Epithelial cell of prostate (primary cell): ENCODE data around the gene ATXN1.
"Not testable (repeated sequence)": the region's sequence is repeated elsewhere in the genome, so short reads cannot be mapped to it uniquely, and the experiment has no call there.

Source experiments
- DNase-seq: peaks from one replicate; pipeline ENCODE4 v3.0.0-alpha.2; 2011; ENCODE audit warnings: low read depth, low spot score
- H3K27ac ChIP-seq: fragments of 450-650 bp; 2 replicates; pipeline ENCODE4 v1.5.1; 2017; ENCODE audit warnings: mild to moderate bottlenecking

Gene ATXN1

DNA sequence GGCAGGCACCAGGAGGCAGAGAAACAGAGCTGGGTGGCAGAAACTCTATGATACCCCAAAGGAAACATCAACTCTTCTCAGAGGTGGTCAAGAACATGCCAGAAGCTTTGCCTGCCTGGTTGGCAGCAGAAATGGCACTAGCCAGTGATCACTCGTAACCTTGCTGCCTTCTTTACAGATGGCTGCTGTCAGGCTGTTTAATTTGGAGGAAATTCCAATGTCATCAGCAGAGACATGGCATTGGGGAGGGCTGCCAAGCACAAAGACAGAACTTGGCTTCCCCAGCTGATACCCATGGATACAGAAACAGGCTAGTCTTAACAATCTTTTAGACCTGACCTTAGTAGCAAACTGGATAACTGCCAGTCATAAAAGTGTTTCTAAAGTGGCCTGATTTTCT lies 369.2 kb downstream of the ATXN1 start:
- DNase-seq, result no peak
- no peak overlapping the region for H3K27ac ChIP-seq

DNA sequence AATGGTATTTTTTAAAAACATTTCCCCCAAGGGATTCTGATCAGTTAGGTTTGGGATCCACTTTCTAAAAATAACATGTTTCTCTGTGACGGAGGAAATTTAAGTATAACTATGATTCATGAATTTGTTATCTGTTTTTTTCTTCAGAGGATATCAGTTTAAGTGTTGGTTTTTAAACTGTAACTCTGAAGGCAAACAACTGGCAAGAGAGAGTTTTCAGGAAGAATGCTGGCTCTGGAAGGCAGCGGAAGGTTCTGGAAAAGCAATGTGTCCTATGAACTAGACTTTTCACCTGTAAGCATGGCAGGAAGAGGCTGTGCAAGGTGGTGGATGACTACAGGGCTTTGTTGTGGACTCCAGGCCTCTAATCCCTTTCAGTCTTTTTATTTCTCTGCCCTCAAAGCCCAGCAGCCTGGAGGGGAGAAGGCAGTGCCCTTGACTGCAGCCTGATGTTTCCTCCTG lies 369.8 kb downstream of the ATXN1 start:
- H3K27ac ChIP-seq, result no peak overlapping the region
- DNase-seq, result no peak

DNA sequence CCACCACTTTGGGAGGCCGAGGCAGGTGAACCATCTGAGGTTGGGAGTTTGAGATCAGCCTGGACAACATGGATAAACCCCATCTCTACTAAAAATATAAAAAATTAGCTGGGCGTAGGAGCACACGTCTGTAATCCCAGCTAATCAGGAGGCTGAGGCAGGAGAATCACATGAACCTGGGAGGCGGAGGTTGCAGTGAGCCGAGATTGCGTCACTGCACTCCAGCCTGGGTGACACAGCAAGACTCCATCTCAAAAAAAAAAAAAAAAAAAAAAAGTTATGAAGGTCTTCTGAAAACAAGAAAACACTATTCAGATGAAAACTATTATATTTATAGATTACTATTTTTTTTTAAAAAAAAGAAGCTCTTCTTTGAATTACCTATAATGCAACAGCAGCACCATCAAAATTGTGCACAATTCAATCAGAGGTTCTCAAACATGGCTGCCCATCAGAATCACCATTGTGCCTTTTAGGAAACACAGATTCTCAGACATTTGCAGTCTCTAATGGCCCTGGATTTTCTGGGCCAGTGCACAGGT lies 370.3 kb downstream of the ATXN1 start:
- DNase-seq, H3K27ac ChIP-seq: not testable (repeated sequence)

DNA sequence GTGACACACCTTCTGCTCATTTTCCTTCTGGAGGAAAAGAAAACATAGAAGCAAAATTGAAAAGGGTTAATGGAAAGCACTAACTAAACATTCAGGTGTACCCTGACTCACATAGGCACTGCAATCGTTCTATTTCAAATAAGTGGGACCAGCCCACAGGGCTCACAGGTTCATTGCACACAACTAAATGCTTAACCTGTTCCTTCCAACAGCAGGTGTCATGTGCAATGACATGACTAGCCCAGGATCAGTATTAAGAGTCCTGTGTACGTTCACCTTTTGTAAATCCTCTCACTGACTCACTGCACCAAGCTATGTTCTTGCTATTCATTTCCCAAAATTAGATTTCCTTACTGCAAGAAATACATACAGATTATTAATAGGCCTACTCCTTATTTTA lies 371.6 kb downstream of the ATXN1 start:
- no peak for DNase-seq
- no peak overlapping the region for H3K27ac ChIP-seq

DNA sequence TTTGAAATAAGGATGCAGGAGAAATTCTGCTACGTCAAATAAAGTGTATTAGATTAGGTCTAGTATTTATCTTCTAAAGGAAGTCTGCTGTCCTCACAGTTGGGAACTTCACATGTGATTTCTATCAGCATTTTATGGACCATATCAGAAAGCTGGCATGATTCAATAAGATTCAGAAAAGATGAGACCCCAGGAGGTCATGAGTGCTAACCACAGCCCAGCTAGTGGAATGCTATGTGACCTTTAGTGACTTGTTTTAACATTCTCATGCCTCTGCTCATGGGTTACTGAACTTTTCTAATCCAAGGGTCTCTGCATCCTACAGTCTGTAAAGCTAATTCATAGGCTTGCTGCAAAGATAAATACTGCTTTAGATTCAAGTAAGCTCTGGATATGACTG lies 372.8 kb downstream of the ATXN1 start:
- DNase-seq, result no peak
- no peak overlapping the region for H3K27ac ChIP-seq

DNA sequence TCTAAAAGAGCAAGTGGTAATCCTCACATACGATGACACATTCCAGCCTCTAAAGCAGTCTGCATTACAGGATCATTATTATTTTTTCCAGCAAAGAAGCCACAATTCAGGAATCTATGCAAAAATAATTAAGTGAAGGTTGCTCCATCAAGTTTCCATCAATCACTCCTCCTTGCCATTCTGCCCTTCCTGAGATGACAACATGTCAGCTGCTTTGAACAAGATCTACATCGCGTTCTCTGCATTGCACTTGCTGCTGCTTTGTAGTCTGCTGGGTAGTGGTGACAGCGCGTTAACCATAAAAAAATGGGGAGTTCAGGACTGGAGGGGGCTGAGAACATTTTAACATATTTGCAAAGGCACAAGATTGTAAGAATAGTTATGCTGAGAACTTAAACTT lies 375.2 kb downstream of the ATXN1 start:
- no peak overlapping the region for H3K27ac ChIP-seq
- DNase-seq, result no peak

DNA sequence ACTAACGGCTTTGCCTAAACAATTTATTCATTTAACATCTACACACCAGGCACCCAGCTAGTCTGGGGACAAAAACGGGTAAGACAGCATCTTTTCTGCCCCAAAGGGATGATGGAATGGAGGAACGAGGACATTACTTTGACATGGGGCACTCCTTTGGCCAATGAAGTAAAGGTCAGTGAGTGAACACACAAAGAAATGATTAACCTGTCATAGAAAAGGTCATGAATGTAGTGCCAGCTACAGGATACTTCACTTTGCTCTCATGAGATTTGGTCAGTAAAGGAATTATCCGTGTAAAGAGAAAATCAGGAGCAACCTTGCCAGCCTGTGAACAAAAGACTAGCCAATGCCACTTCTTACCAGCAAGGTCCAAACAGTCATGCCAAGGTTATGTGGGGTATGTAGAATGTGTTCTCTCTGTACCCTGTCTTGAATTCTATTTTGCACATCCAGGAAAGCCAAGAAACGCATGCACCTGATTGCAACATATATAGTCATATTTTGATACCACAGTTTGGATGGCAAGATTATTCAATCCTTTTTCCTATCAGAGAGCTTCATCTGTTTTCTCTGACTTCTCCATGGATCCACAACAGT lies 377.6 kb downstream of the ATXN1 start:
- no peak overlapping the region for H3K27ac ChIP-seq
- no peak for DNase-seq

DNA sequence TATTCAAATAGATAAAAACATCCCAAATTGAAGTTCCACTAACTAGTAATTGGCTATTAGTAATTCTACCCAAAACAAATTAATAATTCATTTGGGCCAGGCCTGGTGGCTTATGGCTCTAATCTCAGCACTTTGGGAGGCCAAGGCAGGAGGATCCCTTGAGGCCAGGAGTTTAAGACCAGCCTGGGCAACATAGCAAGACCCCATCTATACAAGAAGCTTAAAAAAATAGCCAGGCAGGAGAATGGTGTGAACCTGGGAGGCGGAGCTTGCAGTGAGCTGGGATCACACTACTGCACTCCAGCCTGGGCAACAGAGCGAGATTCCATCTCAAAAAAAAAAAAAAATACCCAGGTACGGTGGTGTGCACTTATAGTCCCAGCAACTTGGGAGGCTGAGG lies 379.3 kb downstream of the ATXN1 start:
- not testable (repeated sequence) for DNase-seq

DNA sequence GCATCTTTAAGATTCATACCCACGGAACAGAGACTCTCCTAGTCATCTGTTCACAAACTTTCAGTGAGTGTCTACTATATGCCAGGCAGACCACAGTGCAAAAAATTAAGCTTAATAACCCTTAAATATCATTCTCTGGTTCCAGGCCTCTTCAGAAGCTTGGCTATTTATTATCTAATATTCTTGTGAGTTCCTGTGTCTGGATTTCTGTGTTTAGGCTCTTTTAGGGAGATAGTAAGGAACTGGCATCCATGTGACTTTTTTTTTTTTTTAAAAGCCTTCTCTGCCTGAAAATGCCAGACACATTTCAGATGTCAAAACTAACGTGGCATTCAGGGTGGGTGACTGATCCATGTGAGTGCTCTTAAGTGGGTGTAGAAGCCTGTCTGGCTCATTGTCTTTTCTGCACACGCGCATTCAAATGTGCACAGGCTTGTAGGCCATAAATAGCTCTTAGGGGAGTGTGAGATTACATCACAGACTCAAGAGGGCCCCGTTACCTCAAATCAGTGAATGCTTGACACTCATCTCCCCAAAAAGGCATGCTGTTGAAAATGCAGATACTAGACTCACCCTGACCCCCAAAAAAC lies 380.9 kb downstream of the ATXN1 start:
- DNase-seq, result no peak
- H3K27ac ChIP-seq, result no peak overlapping the region

More for the DNA sequence above, 379.3 kb downstream of the ATXN1 start:
- H3K27ac ChIP-seq, result not testable (repeated sequence)

DNA sequence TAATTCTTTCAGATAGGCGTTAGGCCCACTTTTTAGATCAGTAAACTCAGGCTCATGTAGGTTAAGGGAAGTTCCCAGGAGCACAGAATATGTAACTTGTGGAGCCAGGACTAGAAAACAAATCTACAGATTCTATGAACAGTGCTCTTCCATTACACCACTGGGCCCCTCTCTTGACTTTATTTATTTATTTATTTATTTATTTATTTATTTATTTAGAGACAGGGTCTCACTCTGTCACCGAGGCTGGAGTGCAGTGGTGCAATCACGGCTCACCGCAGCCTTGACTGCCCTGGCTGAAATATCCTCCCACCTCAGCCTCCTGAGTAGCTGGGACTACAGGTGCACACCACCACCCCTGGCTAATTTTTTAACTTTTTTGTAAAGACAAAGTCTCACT lies 382.9 kb downstream of the ATXN1 start:
- not testable (repeated sequence) for DNase-seq, H3K27ac ChIP-seq

DNA sequence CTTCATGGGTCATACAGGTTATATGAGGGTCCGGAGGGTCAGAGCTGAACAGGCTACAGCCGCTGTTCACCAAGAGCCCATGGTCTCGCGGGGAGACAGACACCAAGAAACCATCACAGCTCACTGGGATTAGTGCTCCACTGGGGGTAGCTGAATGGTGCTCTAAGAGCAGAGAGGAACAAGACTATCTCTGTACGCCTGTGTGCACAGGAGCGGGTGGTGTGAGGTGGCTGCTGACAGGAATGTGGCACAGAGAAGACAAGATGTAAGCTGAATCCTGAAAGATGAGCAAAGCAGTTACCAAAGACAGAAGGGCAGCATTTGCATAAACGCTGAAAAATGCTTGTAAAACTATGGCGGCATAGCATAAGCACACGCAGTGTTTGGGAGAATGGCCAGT lies 383.8 kb downstream of the ATXN1 start:
- no peak for DNase-seq
- H3K27ac ChIP-seq, result no peak overlapping the region

DNA sequence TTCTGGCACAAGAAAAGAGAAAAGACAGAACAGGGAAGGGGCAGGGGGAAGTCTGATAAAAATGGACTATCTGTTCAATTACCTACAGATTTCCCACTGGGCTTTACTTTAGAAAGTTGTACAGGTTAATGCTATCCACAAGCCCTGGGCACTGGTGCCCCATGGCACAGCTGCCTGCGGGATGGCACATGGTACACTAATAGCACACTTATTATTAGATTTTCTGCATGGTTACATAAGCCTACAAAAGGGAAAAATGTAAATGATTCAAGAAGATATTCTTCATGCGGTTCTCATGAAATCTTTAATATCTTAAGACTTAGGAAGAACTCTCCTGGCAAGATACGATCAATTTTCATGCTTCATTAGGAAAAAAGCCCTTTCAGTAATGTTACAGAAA lies 385.4 kb downstream of the ATXN1 start:
- no peak for DNase-seq

DNA sequence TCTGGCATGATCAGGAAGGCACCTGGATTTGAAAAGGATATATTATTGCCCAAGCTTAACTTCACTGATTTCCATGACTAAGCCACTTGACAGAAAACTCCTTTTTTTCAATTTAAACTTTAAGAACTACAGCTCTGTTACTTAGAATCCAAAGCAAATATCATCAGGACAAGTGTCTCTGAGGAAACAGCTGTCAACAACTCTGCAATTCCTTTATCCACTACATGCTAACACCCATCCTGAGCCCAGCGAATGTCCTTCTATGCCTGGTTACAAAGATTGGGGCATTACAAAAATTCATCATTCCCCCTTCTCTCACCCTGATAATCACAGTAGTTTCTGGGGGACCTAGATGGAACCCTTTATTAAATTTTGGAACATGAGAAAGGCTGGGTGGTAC lies 386.1 kb downstream of the ATXN1 start:
- DNase-seq, result no peak
- no peak overlapping the region for H3K27ac ChIP-seq

More for the DNA sequence above, 385.4 kb downstream of the ATXN1 start:
- H3K27ac ChIP-seq, result no peak overlapping the region

DNA sequence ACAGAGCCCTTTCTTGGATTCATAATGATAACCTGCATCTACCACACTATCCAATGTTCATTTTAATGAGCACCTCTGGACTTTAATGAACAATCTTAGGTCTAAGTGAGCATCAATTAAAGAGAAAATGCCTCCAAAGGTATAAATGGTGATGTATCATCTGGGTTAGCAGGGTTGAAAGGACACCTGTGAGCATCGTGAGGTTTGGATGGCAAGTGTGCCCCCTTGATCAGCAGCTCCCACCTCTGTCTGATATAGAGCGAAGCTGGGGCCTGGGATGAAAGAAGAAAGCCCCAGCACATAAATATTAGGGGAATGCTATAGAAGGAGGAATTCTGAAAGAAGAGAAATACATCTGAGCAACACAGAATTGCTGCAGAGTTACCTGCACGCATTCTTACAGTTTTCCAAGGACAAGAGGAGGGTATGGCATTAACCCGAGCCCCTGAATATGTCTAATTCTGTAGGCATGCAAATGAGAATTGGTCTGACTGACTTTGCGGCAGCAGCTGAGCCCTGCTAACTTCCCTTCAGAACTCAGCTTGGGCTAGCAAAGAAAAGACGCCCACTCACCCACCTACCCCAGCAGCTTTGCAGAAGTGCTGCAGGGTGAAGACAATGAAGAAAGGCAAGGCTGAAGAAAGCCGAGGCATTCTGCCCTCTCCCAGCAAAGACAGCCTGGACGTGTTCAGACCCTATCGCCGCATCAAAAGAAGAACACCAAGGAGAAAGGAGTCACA lies 386.6 kb downstream of the ATXN1 start:
- H3K27ac ChIP-seq, result no peak overlapping the region
- no peak for DNase-seq

DNA sequence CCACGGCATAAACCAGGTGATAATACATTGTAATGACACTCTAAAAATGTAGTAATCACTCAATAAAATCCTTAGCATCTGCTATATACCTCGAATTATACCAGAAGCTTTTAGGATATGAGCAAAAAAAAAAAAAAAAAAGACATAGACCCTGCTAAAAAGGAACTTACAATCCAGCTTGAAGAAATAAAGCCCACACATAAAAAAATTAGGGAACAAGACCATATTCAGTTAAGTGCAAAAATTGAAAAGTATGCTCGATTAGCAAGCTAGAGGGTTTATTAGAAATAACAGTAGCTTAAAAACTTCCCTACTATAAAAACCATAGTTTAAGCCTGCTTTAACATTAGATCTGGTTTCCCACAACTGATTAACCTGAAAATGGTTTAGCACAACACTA lies 387.2 kb downstream of the ATXN1 start:
- no peak overlapping the region for H3K27ac ChIP-seq
- DNase-seq, result no peak

DNA sequence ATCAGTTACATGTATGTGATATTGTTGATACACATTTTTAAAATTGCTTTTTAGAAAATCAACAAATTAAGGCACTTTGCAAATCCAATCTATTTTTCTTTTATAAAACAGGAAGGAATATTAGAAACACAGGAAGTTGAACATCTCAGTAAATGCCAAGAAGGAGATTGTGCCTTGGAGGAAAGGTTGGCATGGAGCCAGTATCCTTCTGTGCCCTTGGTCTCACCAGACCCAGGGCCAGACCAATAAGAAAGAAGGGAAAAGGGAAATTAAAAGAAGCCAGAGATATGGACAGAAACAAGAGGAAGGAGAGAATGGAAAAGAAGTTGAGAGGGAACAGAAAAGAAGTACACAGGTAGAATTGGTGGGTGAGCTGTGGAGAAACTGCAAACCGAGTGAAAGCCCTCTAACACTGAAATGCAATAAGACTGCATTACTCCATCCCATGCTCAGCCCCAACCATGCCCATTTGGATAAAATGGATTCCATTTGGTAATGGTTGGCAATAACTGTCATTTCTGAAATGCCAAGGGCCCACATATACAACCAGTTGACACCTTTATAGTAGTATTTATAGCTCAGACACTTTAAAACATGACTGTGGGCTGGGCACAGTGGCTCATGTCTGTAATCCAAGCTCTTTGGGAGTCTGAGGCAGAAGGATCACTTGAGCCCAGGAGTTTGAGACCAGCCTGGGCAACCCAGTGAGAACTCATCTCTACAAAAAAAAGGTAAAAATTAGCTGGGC lies 389.1 kb downstream of the ATXN1 start:
- no peak for DNase-seq
- no peak overlapping the region for H3K27ac ChIP-seq

DNA sequence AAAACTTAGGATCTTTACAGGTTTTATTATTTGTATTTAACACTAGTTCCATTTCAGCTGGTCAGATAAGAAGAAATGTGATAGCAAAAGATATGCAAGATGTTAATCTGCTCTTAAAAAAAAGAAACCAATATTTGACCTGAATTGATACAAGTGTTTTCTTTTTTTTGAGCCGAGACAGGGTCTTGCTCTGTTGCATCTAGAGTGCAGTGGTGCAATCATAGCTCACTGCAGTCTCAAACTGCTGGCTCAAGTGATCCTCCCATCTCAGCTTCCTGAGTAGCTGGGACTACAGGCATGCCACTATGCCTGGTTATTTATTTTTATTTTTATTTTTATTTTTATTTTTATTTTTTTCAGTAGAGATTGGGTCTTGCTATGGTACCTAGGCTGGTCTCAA lies 389.9 kb downstream of the ATXN1 start:
- DNase-seq, result no peak
- H3K27ac ChIP-seq, result no peak overlapping the region

DNA sequence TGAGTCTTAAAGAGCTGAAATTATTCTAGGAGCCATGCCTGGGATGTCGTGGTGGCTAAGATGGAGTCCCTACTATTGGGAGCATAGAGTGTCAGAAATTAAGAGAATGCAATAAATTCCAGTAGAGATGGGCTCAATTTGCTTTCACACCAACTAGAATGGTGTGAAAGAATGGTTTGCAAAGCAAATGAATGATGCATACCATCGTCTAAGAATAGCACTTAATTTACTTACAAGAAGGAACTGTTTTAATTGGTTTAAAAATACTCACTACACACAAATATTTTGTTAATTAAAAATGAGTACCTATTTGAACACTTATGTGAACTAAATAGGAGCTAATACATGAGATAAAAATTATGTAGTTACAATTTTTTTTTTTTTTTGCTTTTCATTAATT lies 390.3 kb downstream of the ATXN1 start:
- no peak overlapping the region for H3K27ac ChIP-seq
- DNase-seq, result no peak

DNA sequence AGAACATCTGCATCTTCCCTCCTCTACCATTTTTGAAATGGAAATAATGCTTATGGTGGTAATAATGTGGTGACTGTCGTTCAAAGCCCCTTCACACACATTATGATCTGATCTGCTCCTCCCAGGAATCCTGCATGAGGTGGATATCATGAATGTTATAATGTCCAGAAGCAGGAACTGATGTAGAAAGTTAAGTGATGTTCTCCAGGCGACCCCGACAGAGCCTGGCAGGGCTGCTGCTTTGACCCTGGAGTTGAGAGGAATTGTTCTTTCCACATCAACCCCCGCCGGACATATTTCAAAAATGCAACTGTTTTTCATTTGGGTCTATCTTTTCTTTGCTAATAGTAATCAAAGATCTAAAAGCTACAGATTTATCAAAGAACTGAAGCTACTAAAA lies 391.3 kb downstream of the ATXN1 start:
- no peak for DNase-seq
- H3K27ac ChIP-seq, result no peak overlapping the region

DNA sequence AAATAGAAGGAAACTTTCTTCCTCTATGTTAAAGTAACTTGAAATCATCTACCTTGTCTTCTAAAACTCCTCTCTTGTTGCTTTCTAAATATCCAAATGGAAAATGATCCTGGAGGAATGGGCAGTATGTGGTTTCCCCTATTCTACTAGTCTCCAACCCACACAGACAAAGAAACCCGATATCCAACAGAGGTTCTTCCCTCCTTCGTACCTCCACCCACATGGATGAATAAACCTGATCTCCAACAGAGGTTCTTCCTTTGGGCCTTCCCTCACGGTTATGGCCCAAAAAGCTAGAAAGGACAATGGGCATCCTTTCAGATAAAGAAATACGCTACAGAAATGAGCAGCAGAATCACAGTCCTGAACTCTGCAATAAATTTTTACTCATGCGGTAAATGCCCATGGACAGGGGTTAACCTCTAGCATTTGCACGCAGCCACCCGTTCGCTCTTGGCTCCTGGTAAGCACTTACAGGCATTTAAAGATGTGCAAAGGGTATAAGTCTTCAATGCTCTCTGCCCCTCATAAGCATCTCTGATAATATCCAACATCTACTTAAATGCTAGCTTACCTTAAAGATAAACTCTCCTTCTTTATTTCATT lies 392.0 kb downstream of the ATXN1 start:
- H3K27ac ChIP-seq, result no peak overlapping the region
- no peak for DNase-seq
